Neuronal stem cell (in vitro differentiated cells): ENCODE results near the gene GGTLC2.
A peak's percentile ranks its signal among the peaks of the same experiment; 100 is the strongest.

Experiments used
- DNase-seq: peaks from one replicate; pipeline ENCODE4 v3.0.0-alpha.2; 2013; ENCODE audit warnings: low spot score
- H2AFZ ChIP-seq: one replicate; pipeline ENCODE4 v1.6.1; 2013; ENCODE audit warnings: mild to moderate bottlenecking, low read length, inconsistent platforms
- H2AK5ac ChIP-seq: 2 replicates; pipeline ENCODE4 v1.6.1; 2013; ENCODE audit warnings: low read depth, mild to moderate bottlenecking, inconsistent platforms, low read length, moderate library complexity, mixed read lengths
- H2BK120ac ChIP-seq: 2 replicates; pipeline ENCODE4 v1.6.1; 2013; ENCODE audit warnings: low read depth, mild to moderate bottlenecking, inconsistent platforms, low read length, moderate library complexity, mixed read lengths
- H2BK12ac ChIP-seq: one replicate; pipeline ENCODE4 v1.6.1; 2013; ENCODE audit warnings: low read length, inconsistent platforms
- H2BK15ac ChIP-seq: 2 replicates; pipeline ENCODE4 v1.6.1; 2013; ENCODE audit warnings: mild to moderate bottlenecking, low read length, inconsistent platforms, mixed read lengths
- H2BK5ac ChIP-seq: one replicate; pipeline ENCODE4 v1.6.1; 2013; ENCODE audit warnings: inconsistent platforms, mild to moderate bottlenecking, low read length, moderate library complexity
- H3K14ac ChIP-seq: one replicate; pipeline ENCODE4 v1.6.1; 2013; ENCODE audit warnings: low read length, inconsistent platforms
- H3K18ac ChIP-seq: 2 replicates; pipeline ENCODE4 v1.6.1; 2013; ENCODE audit warnings: low read length, inconsistent platforms
- H3K23ac ChIP-seq: 2 replicates; pipeline ENCODE4 v1.6.1; 2013; ENCODE audit warnings: low read depth, mild to moderate bottlenecking, mixed read lengths, low read length, inconsistent platforms; ENCODE audit not compliant: poor library complexity
- H3K27ac ChIP-seq: replicated peaks from 3 replicates; pipeline ENCODE4 v1.5.1; 2013; ENCODE audit warnings: low read length, inconsistent platforms
- H3K27me3 ChIP-seq, 3 experiments: 2 replicates each; pipeline ENCODE4 v1.6.1; 2013; ENCODE audit warnings: low read length in 3 of 3, mild to moderate bottlenecking in 2 of 3, inconsistent platforms in 1 of 3, low read depth in 1 of 3, mixed read lengths in 1 of 3, moderate library complexity in 1 of 3; ENCODE audit not compliant: control insufficient read depth in 3 of 3, insufficient read depth in 3 of 3
- H3K36me3 ChIP-seq, 2 donors: replicated peaks in 1 of 2; 2 replicates each; pipeline ENCODE4 v1.6.1; 2013; ENCODE audit warnings: low read length in 2 of 2; ENCODE audit not compliant: control insufficient read depth in 2 of 2, insufficient read depth in 2 of 2
- H3K4ac ChIP-seq: 2 replicates; pipeline ENCODE4 v1.6.1; 2013; ENCODE audit warnings: inconsistent platforms, mild to moderate bottlenecking, low read length, moderate library complexity
- H3K4me1 ChIP-seq, 2 donors: 1 replicate in 1 of 2; 2 replicates in 1 of 2; pipeline ENCODE4 v1.6.1; 2013; ENCODE audit warnings: low read length in 2 of 2, low read depth in 1 of 2; ENCODE audit not compliant: control insufficient read depth in 2 of 2, insufficient read depth in 1 of 2
- H3K4me2 ChIP-seq: one replicate; pipeline ENCODE4 v1.6.1; 2013; ENCODE audit warnings: mild to moderate bottlenecking, low read length, inconsistent platforms; ENCODE audit not compliant: insufficient read depth, poor library complexity, severe bottlenecking
- H3K4me3 ChIP-seq, 2 donors: 2 replicates each; pipeline ENCODE4 v1.5.1; 2013; ENCODE audit warnings: low read length in 2 of 2, mild to moderate bottlenecking in 2 of 2, inconsistent platforms in 1 of 2, moderate library complexity in 1 of 2
- H3K79me1 ChIP-seq: one replicate; pipeline ENCODE4 v1.6.1; 2013; ENCODE audit warnings: low read depth, mild to moderate bottlenecking, inconsistent platforms, low read length, moderate library complexity
- H3K9ac ChIP-seq: one replicate; pipeline ENCODE4 v1.6.1; 2013; ENCODE audit warnings: mild to moderate bottlenecking, low read depth, low read length, inconsistent platforms; ENCODE audit not compliant: poor library complexity
- H3K9me3 ChIP-seq, 2 donors: replicated peaks in 1 of 2; 2 replicates each; pipeline versions ENCODE3 to v1.6.1; 2013; ENCODE audit warnings: low read length in 2 of 2, mild to moderate bottlenecking in 2 of 2, inconsistent platforms in 1 of 2, low read depth in 1 of 2, mixed read lengths in 1 of 2, moderate library complexity in 1 of 2; ENCODE audit not compliant: control insufficient read depth in 2 of 2, insufficient read depth in 1 of 2
- H4K8ac ChIP-seq: one replicate; pipeline ENCODE4 v1.6.1; 2013; ENCODE audit warnings: low read depth, mild to moderate bottlenecking, inconsistent platforms, low read length, moderate library complexity
- H4K91ac ChIP-seq: one replicate; pipeline ENCODE4 v1.6.1; 2013; ENCODE audit warnings: low read length, low read depth, mild to moderate bottlenecking, inconsistent platforms; ENCODE audit not compliant: poor library complexity
- WGBS, 2 donors: extraction: QIAGEN DNeasy Blood & Tissue Kit; methylation state at CpG; one replicate each; pipeline ENCODE4 v1.1.7; 2013; ENCODE audit warnings: missing lambda C conversion rate in 2 of 2, mixed read lengths in 1 of 2; ENCODE audit not compliant: insufficient read length in 2 of 2, insufficient replicate concordance in 1 of 2; ENCODE audit errors: extremely low coverage in 2 of 2; 5-methylcytosine and 5-hydroxymethylcytosine counted together

Gene GGTLC2

GRCh38 chr22:22691055-22691454, 46.6 kb downstream of the GGTLC2 start:
- Histone ChIP-seq H2AFZ (no peak overlapping the region), H3K18ac (no peak overlapping the region), H2BK15ac (no peak overlapping the region), H3K79me1 (no peaks in the 10 kb centered on the region), H2BK120ac (no peak overlapping the region), H2BK12ac (no peak overlapping the region), H3K9ac (no peak overlapping the region), H3K4ac (no peak overlapping the region), H3K9me3 (no peaks in the 10 kb centered on the region), H3K27me3 (peaks cover 0 to 3% (median 0%) of the 10 kb centered on the region in 3 experiments), H4K91ac (no peak overlapping the region), H3K14ac (no peak overlapping the region), H2BK5ac (no peak overlapping the region), H3K27ac (no peak overlapping the region), H4K8ac (no peak overlapping the region), H3K4me1 (no peaks in the 10 kb centered on the region), H3K36me3 (no peaks in the 10 kb centered on the region), H2AK5ac (no peak overlapping the region), H3K4me3 (no peak overlapping the region), H3K23ac (no peak overlapping the region), H3K4me2 (no peak overlapping the region)
- no peak for DNase-seq
- no CpG with 5 or more reads among the region's 5 CpGs for WGBS, 2 donors

- peaks cover 0 to 3% (median 0%) of the 10 kb centered on the region in 3 experiments for H3K27me3 ChIP-seq
Measured at GRCh38 chr22:22691716-22692701, 47.6 kb downstream of the GGTLC2 start.

GRCh38 chr22:22692707-22693530, 48.5 kb downstream of the GGTLC2 start:
- H3K4me1 ChIP-seq, result no peaks in the 10 kb centered on the region
- no CpG with 5 or more reads among the region's 8 CpGs for WGBS, 2 donors
- peak overlapping the region; percentile 8 for H3K18ac ChIP-seq
- no peak overlapping the region for H2BK12ac ChIP-seq
- no peak overlapping the region for H3K4ac ChIP-seq
- DNase-seq, result peak; percentile 33
- H3K9me3 ChIP-seq, result no peaks in the 10 kb centered on the region
- no peak overlapping the region for H3K14ac ChIP-seq
- peak overlapping the region; percentile 99 for H3K23ac ChIP-seq
- no peak overlapping the region for H2AFZ ChIP-seq
- no peak overlapping the region for H3K4me3 ChIP-seq
- H3K79me1 ChIP-seq, result no peaks in the 10 kb centered on the region
- no peak overlapping the region for H2BK120ac ChIP-seq
- peaks cover 0 to 3% (median 0%) of the 10 kb centered on the region in 3 experiments for H3K27me3 ChIP-seq
- H3K36me3 ChIP-seq, result no peaks in the 10 kb centered on the region
- no peak overlapping the region for H3K4me2 ChIP-seq
- H3K27ac ChIP-seq, result no peak overlapping the region
- no peak overlapping the region for H4K91ac ChIP-seq
- H2BK5ac ChIP-seq, result no peak overlapping the region
- H3K9ac ChIP-seq, result no peak overlapping the region
- no peak overlapping the region for H4K8ac ChIP-seq
- H2AK5ac ChIP-seq, result no peak overlapping the region
- no peak overlapping the region for H2BK15ac ChIP-seq

More at GRCh38 chr22:22691716-22692701, 47.6 kb downstream of the GGTLC2 start:
- Histone ChIP-seq H4K91ac (no peak overlapping the region), H4K8ac (no peak overlapping the region), H2BK15ac (no peak overlapping the region), H2BK120ac (no peak overlapping the region), H3K9me3 (no peaks in the 10 kb centered on the region), H2AK5ac (no peak overlapping the region), H3K36me3 (no peaks in the 10 kb centered on the region), H2BK5ac (no peak overlapping the region), H3K27ac (no peak overlapping the region), H3K79me1 (no peaks in the 10 kb centered on the region), H3K4me1 (no peaks in the 10 kb centered on the region), H2AFZ (no peak overlapping the region), H3K23ac (peak overlapping the region; percentile 53), H3K14ac (no peak overlapping the region), H3K4ac (no peak overlapping the region), H3K4me2 (no peak overlapping the region), H3K4me3 (no peak overlapping the region), H3K18ac (no peak overlapping the region), H3K9ac (no peak overlapping the region), H2BK12ac (no peak overlapping the region)
- no CpG with 5 or more reads among the region's 8 CpGs for WGBS, 2 donors
- no peak for DNase-seq

GRCh38 chr22:22693531-22693884, 49.1 kb downstream of the GGTLC2 start:
- Histone ChIP-seq H3K27me3 (peaks cover 0 to 3% (median 0%) of the 10 kb centered on the region in 3 experiments), H2AK5ac (no peak overlapping the region), H3K36me3 (no peaks in the 10 kb centered on the region), H4K8ac (no peak overlapping the region), H3K4me2 (no peak overlapping the region), H3K4me3 (no peak overlapping the region), H3K9ac (no peak overlapping the region), H3K27ac (no peak overlapping the region), H2AFZ (no peak overlapping the region), H3K4me1 (no peaks in the 10 kb centered on the region), H3K4ac (no peak overlapping the region), H4K91ac (no peak overlapping the region), H3K9me3 (no peaks in the 10 kb centered on the region), H3K18ac (no peak overlapping the region), H3K79me1 (no peaks in the 10 kb centered on the region), H2BK15ac (no peak overlapping the region), H2BK12ac (no peak overlapping the region), H2BK5ac (no peak overlapping the region), H3K14ac (no peak overlapping the region), H3K23ac (peak overlapping the region; percentile 94), H2BK120ac (no peak overlapping the region)
- DNase-seq, result no peak
- WGBS, 2 donors, result no CpG with 5 or more reads among the region's 2 CpGs
